Ecto neural progenitor cell (in vitro differentiated cells): ENCODE data around the gene MEPCE.

ENCODE experiments used
- DNase-seq: peaks from one replicate; pipeline ENCODE4 v3.0.0-alpha.2; 2018; ENCODE audit warnings: low spot score

The MEPCE gene

GRCh38 chr7:100407285-100408180 lies 22.1 kb upstream of the MEPCE start:
- no peak for DNase-seq

- DNase-seq = no peak
Observed at GRCh38 chr7:100411101-100411500, 18.5 kb upstream of the MEPCE start.

GRCh38 chr7:100413346-100413745 lies 16.3 kb upstream of the MEPCE start:
- DNase-seq = no peak

- DNase-seq = no peak
Observed at GRCh38 chr7:100413889-100414288, 15.7 kb upstream of the MEPCE start.

- DNase-seq = no peak
Observed at GRCh38 chr7:100415448-100415847, 14.2 kb upstream of the MEPCE start.

- DNase-seq = no peak
Observed at GRCh38 chr7:100418930-100419659, 10.5 kb upstream of the MEPCE start.

- no peak for DNase-seq
Observed at GRCh38 chr7:100419660-100420226, 9.9 kb upstream of the MEPCE start.

GRCh38 chr7:100423315-100423714 lies 6.3 kb upstream of the MEPCE start:
- DNase-seq = no peak

- no peak for DNase-seq
Observed at GRCh38 chr7:100425347-100425746, 4.3 kb upstream of the MEPCE start.

- DNase-seq = no peak
Observed at GRCh38 chr7:100426516-100426915, 3.1 kb upstream of the MEPCE start.

GRCh38 chr7:100427762-100428198 lies 1.9 kb upstream of the MEPCE start:
- no peak for DNase-seq

- DNase-seq = peak; percentile 93
Observed at GRCh38 chr7:100428199-100428966, 1.2 kb upstream of the MEPCE start, which contains the start of gene ZCWPW1. ZCWPW1 (minus strand) TSS chr7:100428703; CDS start chr7:100420649, 8,054 bp downstream.

- DNase-seq = peak; percentile 100
Observed at GRCh38 chr7:100428967-100429636, 529 bp upstream of the MEPCE start.

- no peak for DNase-seq
Observed at GRCh38 chr7:100430493-100431285, 1.1 kb downstream of the MEPCE start.

- DNase-seq = no peak
Observed at GRCh38 chr7:100431286-100431735, 1.7 kb downstream of the MEPCE start.

- no peak for DNase-seq
Observed at GRCh38 chr7:100432053-100432452, 2.4 kb downstream of the MEPCE start.

- DNase-seq = no peak
Observed at GRCh38 chr7:100432621-100433275, 3.1 kb downstream of the MEPCE start.

GRCh38 chr7:100433276-100433591 lies 3.6 kb downstream of the MEPCE start:
- DNase-seq = no peak

- DNase-seq = no peak
Observed at GRCh38 chr7:100433592-100434296, 4.1 kb downstream of the MEPCE start.
